ENCODE data around the gene CARS1. TPM values are rescaled to one million over a fixed set of nuclear protein-coding genes. Genes with fewer than 3 reads are reported as not detected.

The CARS1 gene
- total RNA-seq, 1 experiment from 2014 or later, result 120 TPM

GRCh38 chr11:3035333-3035732 lies 21.9 kb downstream of the CARS1 start:
- no TSS peak for BruUV-seq (replicated peaks)
- in situ Hi-C loops (cut with HindIII; ENCODE audit: low pct_unique_long_range_greater_than_20kb, low sequenced_read_pairs), result no loop called here

GRCh38 chr11:3030289-3031070 lies 26.7 kb downstream of the CARS1 start:
- no peak for TF ChIP-seq REST (IDR thresholded peaks at IDR 0.05; ENCODE audit: insufficient read depth in 1 of 2, low read depth in 2 of 2, low read length in 1 of 2)
- no peak for TF ChIP-seq SIN3A (IDR thresholded peaks at IDR 0.05; ENCODE audit: borderline replicate concordance, insufficient read depth, low read depth, low read length)
- no peak for TF ChIP-seq TCF7L2 (IDR thresholded peaks at IDR 0.05; ENCODE audit: low read depth, low read length)
- TF ChIP-seq CTCF (IDR thresholded peaks at IDR 0.05), result no peak
- no peak for TF ChIP-seq POLR2AphosphoS5 (IDR thresholded peaks at IDR 0.05; ENCODE audit: low read depth, low read length)
- in situ Hi-C loops (cut with HindIII; ENCODE audit: low pct_unique_long_range_greater_than_20kb, low sequenced_read_pairs) (no loop called here), intact Hi-C loops (cut with micrococcal nuclease; ENCODE audit: unreplicated experiment) (no loop called here)
- Histone ChIP-seq H3K4me1 (ENCODE audit: control insufficient read depth, insufficient read depth, low read length) (no peaks in the 10 kb centered on the region), H3K4me3 (ENCODE audit: low read depth in 2 of 2, low read length in 2 of 2) (no peak overlapping the region), H3K9me3 (ENCODE audit: control insufficient read depth, insufficient read depth, low read depth, low read length) (no peaks in the 10 kb centered on the region), H3K36me3 (ENCODE audit: control insufficient read depth, insufficient read depth, low read length) (peaks cover 55% of the 10 kb centered on the region), H3K27ac (ENCODE audit: low read length) (no peak overlapping the region), H3K27me3 (ENCODE audit: control insufficient read depth, insufficient read depth, low read length) (no peaks in the 10 kb centered on the region)
- no TSS peak for BruUV-seq (replicated peaks)
- ChIA-PET CTCF (no interaction called here), POLR2A (no interaction called here)
- DNase-seq (ENCODE audit: low read depth, low spot score) (no peak), ATAC-seq (no peak)

More at GRCh38 chr11:3035333-3035732, 21.9 kb downstream of the CARS1 start:
- Histone ChIP-seq H3K4me1 (ENCODE audit: control insufficient read depth, insufficient read depth, low read length) (no peaks in the 10 kb centered on the region), H3K9me3 (ENCODE audit: control insufficient read depth, insufficient read depth, low read depth, low read length) (no peaks in the 10 kb centered on the region), H3K27me3 (ENCODE audit: control insufficient read depth, insufficient read depth, low read length) (no peaks in the 10 kb centered on the region), H3K4me3 (ENCODE audit: low read depth in 2 of 2, low read length in 2 of 2) (no peak overlapping the region), H3K27ac (ENCODE audit: low read length) (no peak overlapping the region), H3K36me3 (ENCODE audit: control insufficient read depth, insufficient read depth, low read length) (peaks cover 52% of the 10 kb centered on the region)
- intact Hi-C loops (cut with micrococcal nuclease; ENCODE audit: unreplicated experiment), result loop anchor here (2.0 kb wide), 1 partner anchor 59 kb away; no protein-coding TSS in a partner anchor
- TF ChIP-seq REST (IDR thresholded peaks at IDR 0.05; ENCODE audit: insufficient read depth in 1 of 2, low read depth in 2 of 2, low read length in 1 of 2) (no peak), CTCF (IDR thresholded peaks at IDR 0.05) (no peak), POLR2AphosphoS5 (IDR thresholded peaks at IDR 0.05; ENCODE audit: low read depth, low read length) (0 out of 2 replicates have a peak, but pooled peaks have one; percentile 4), TCF7L2 (IDR thresholded peaks at IDR 0.05; ENCODE audit: low read depth, low read length) (no peak), SIN3A (IDR thresholded peaks at IDR 0.05; ENCODE audit: borderline replicate concordance, insufficient read depth, low read depth, low read length) (no peak)
- ATAC-seq (no peak), DNase-seq (ENCODE audit: low read depth, low spot score) (no peak)
- ChIA-PET CTCF (interaction anchor here (0.9 to 5.1 kb wide), 3 partner anchors 13 to 55 kb away, joined by 3 to 72 read pairs (median 3); no protein-coding TSS in a partner anchor), POLR2A (no interaction called here)
